ENCODE data around the gene CPLX4. TPM values are rescaled to one million over a fixed set of nuclear protein-coding genes. Genes with fewer than 3 reads are reported as not detected.

The CPLX4 gene
- total RNA-seq, result not detected

GRCh38 chr18:59318460-59319050 is at the start of gene CPLX4:
CPLX4 (minus strand) TSS chr18:59318649; CDS start chr18:59318462, 187 bp downstream.
- no peak within 1 kb of the TSS for H3K27ac ChIP-seq
- no peaks in the 10 kb centered on the region for H3K9me3 ChIP-seq
- no peak within 1 kb of the TSS for H3K4me3 ChIP-seq
- H3K36me3 ChIP-seq, result no peaks in the 10 kb centered on the region
- DNase-seq (no peak), ATAC-seq (ENCODE audit: low FRiP score in 2 of 2) (no peak)
- no peaks in the 10 kb centered on the region for H3K27me3 ChIP-seq
- WGBS, 2 donors, result 84 to 91% methylated on average over 4 of the region's 4 CpGs
- TF ChIP-seq POLR2AphosphoS5 (IDR thresholded peaks at IDR 0.05), result no peak
- TF ChIP-seq POLR2A (IDR thresholded peaks at IDR 0.05), result no peak
- TF ChIP-seq EP300 (IDR thresholded peaks at IDR 0.05), result no peak
- TF ChIP-seq, protein P1, sequence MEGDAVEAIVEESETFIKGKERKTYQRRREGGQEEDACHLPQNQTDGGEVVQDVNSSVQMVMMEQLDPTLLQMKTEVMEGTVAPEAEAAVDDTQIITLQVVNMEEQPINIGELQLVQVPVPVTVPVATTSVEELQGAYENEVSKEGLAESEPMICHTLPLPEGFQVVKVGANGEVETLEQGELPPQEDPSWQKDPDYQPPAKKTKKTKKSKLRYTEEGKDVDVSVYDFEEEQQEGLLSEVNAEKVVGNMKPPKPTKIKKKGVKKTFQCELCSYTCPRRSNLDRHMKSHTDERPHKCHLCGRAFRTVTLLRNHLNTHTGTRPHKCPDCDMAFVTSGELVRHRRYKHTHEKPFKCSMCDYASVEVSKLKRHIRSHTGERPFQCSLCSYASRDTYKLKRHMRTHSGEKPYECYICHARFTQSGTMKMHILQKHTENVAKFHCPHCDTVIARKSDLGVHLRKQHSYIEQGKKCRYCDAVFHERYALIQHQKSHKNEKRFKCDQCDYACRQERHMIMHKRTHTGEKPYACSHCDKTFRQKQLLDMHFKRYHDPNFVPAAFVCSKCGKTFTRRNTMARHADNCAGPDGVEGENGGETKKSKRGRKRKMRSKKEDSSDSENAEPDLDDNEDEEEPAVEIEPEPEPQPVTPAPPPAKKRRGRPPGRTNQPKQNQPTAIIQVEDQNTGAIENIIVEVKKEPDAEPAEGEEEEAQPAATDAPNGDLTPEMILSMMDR (IDR thresholded peaks at IDR 0.05), result no peak
- no peaks in the 10 kb centered on the region for H3K4me1 ChIP-seq

- Histone ChIP-seq H3K4me1 (peaks cover 11 to 23% (median 17%) of the 10 kb centered on the region in 4 donors), H3K36me3 (peaks cover 0 to 5% (median under 1%) of the 10 kb centered on the region in 4 donors), H3K4me3 (no peak overlapping the region), H3K27me3 (no peaks in the 10 kb centered on the region), H3K9me3 (no peaks in the 10 kb centered on the region), H3K27ac (no peak overlapping the region)
- no peak for TF ChIP-seq POLR2AphosphoS5 (IDR thresholded peaks at IDR 0.05)
- TF ChIP-seq, protein P1 (IDR thresholded peaks at IDR 0.05), result no peak
- TF ChIP-seq EP300 (IDR thresholded peaks at IDR 0.05), result no peak
- no peak for TF ChIP-seq POLR2A (IDR thresholded peaks at IDR 0.05)
- 94 to 97% methylated on average over 3 of the region's 3 CpGs for WGBS, 2 donors
- DNase-seq (no peak), ATAC-seq (ENCODE audit: low FRiP score in 2 of 2) (no peak)
Measured at GRCh38 chr18:59360381-59360780, 41.9 kb upstream of the CPLX4 start.

DNA sequence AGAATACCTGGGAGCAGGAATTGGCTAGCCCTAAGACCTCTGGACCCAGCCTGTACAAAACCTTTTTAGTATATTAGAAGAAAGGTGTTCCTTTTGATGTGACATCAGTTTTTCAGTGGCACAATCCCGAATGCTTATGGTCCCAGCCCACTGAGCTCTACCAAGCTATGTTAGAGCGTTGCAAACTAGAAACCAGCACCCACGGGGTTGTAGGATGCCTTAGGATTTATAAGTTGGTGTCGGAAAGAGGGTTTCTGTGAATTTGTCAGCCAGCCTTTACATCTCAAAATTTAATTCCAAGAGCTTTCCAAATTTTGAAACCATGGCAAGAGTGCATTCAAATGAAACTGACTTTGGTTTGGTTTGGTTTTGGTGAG is 41.1 kb upstream of the CPLX4 start:
- DNase-seq (no peak), ATAC-seq (ENCODE audit: low FRiP score in 2 of 2) (peak in 1 of 2 donors; percentile 15)
- H3K4me1 ChIP-seq, result peaks cover 11 to 23% (median 17%) of the 10 kb centered on the region in 4 donors
- peaks cover 0 to 13% (median 7%) of the 10 kb centered on the region in 4 donors for H3K36me3 ChIP-seq
- H3K9me3 ChIP-seq, result no peaks in the 10 kb centered on the region
- H3K4me3 ChIP-seq, result peak overlapping the region; percentile 73 to 95 (median 90)
- WGBS, 2 donors, result 8% methylated on average over 4 of the region's 4 CpGs
- peak overlapping the region in 3 of 4 donors; percentile 91 to 95 (median 93) for H3K27ac ChIP-seq
- H3K27me3 ChIP-seq, result no peaks in the 10 kb centered on the region
- TF ChIP-seq POLR2A (IDR thresholded peaks at IDR 0.05), result no peak
- no peak for TF ChIP-seq POLR2AphosphoS5 (IDR thresholded peaks at IDR 0.05)
- TF ChIP-seq EP300 (IDR thresholded peaks at IDR 0.05), result no peak
- TF ChIP-seq, protein P1 (IDR thresholded peaks at IDR 0.05), result no peak

DNA sequence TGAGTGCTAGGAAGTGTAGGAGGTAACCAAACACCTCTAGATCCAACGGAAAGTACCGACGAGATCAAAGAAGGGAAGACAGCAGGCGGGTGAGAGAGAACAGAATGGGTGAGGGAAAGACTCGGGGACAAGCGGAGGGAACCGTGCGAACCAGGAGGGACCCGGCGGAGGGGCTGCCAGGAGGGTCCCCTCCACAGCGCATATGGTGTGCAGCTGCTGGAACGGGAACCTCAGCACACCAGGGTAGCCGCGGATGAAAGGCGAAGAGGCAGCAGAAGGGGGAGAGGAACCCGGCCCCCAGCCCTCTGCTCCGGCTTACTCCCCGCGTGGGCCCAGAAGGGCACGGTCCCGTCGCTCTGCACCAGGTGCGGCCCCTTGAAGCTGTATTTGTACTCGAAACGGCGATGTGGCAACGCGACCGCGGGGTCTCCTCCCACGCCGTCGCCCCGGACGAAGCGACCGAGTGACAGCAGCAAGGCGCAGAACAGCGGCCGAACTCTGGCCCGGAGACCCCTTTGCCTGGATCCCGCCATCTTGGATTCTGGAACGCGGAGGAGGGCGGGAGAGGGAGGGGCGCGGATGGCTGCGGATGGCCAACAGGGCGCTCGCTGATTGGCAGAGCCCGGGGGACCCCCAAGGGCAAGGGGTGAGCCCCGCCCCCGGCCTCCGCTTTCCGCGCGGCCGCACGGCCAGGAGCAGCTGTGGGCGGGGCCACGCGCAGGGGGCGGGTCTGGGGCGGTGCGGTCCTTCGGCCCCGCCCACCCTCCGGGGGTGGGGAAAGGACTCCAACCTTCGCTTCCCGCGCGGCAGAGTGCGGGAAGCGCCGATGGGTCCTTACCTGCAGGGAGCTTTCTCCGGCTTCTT is 40.5 kb upstream of the CPLX4 start, which contains the start of gene LMAN1:
Gene LMAN1, minus strand, starts transcription at position 554 of the 864 bp plus-strand sequence. Its CDS starts 21 bp downstream, at position 533.
- Histone ChIP-seq H3K4me3 (peak within 1 kb of the TSS; percentile 73 to 95 (median 90)), H3K27ac (peak within 1 kb of the TSS; percentile 86 to 95 (median 92)), H3K4me1 (peaks cover 11 to 23% (median 17%) of the 10 kb centered on the region in 4 donors), H3K36me3 (peaks cover 0 to 20% (median 7%) of the 10 kb centered on the region in 4 donors), H3K27me3 (no peaks in the 10 kb centered on the region), H3K9me3 (no peaks in the 10 kb centered on the region)
- TF ChIP-seq POLR2A (IDR thresholded peaks at IDR 0.05), result peak in 2 of 4 donors; percentile 19 to 65
- TF ChIP-seq EP300 (IDR thresholded peaks at IDR 0.05), result no peak
- TF ChIP-seq, protein P1 (IDR thresholded peaks at IDR 0.05), result no peak
- peak; percentile 45 to 66 for TF ChIP-seq POLR2AphosphoS5 (IDR thresholded peaks at IDR 0.05)
- ATAC-seq (ENCODE audit: low FRiP score in 2 of 2) (peak; percentile 99 to 100), DNase-seq (peak; percentile 97 to 99)
- WGBS, 2 donors, result 0 to 1% methylated on average over 13 to 40 of the region's 76 CpGs
